Hepatocyte (in vitro differentiated cells): Measurements from ENCODE around the gene PYROXD2.

Source experiments
- EZH2phosphoT487 ChIP-seq: fragments of 200-600 bp; sonication (generic); IDR thresholded peaks from one replicate; pipeline ENCODE4 v1.6.1; 2018; ENCODE audit warnings: antibody characterized with exemption, mild to moderate bottlenecking, low read depth, moderate library complexity; ENCODE audit not compliant: unreplicated experiment, severe bottlenecking
- TF ChIP-seq, protein P1 (sequence below): fragments of 200-600 bp; sonication (generic); IDR thresholded peaks from 2 replicates; pipeline ENCODE4 v1.5.1; 2016; ENCODE audit warnings: antibody characterized with exemption, mild to moderate bottlenecking; ENCODE audit not compliant: poor library complexity

DNA sequence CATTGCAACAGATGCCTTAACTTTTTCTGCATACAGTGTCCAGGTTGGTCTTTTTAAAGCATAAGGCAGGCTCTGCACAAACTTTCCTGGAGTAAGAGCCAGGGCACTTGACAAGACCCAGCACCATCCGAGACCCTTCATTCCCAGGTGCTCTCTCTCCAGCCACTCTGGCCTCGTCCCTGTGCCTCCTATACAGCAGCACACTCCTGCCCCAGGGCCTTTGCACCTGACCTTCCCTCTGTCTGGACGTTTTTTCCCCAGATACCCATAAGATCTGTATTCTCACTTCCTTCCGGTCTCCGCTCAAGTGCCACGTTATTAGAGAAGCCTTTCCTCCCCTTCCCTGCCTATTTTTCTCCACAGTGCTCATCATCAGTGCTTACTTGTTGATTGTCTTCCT lies 25.6 kb downstream of the PYROXD2 start:
- TF ChIP-seq, protein P1, sequence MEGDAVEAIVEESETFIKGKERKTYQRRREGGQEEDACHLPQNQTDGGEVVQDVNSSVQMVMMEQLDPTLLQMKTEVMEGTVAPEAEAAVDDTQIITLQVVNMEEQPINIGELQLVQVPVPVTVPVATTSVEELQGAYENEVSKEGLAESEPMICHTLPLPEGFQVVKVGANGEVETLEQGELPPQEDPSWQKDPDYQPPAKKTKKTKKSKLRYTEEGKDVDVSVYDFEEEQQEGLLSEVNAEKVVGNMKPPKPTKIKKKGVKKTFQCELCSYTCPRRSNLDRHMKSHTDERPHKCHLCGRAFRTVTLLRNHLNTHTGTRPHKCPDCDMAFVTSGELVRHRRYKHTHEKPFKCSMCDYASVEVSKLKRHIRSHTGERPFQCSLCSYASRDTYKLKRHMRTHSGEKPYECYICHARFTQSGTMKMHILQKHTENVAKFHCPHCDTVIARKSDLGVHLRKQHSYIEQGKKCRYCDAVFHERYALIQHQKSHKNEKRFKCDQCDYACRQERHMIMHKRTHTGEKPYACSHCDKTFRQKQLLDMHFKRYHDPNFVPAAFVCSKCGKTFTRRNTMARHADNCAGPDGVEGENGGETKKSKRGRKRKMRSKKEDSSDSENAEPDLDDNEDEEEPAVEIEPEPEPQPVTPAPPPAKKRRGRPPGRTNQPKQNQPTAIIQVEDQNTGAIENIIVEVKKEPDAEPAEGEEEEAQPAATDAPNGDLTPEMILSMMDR: no peak
- no peak for TF ChIP-seq EZH2phosphoT487
